EH (cell line): ENCODE results near the gene DPH7.
A peak's percentile ranks its signal among the peaks of the same experiment; 100 is the strongest.
"Not testable (repeated sequence)": the region's sequence is repeated elsewhere in the genome, so short reads cannot be mapped to it uniquely, and the experiment has no call there.

Experiments
- DNase-seq: peaks from one replicate; pipeline ENCODE4 v3.0.0-alpha.2; 2015; ENCODE audit warnings: low read depth

Gene DPH7

DNA sequence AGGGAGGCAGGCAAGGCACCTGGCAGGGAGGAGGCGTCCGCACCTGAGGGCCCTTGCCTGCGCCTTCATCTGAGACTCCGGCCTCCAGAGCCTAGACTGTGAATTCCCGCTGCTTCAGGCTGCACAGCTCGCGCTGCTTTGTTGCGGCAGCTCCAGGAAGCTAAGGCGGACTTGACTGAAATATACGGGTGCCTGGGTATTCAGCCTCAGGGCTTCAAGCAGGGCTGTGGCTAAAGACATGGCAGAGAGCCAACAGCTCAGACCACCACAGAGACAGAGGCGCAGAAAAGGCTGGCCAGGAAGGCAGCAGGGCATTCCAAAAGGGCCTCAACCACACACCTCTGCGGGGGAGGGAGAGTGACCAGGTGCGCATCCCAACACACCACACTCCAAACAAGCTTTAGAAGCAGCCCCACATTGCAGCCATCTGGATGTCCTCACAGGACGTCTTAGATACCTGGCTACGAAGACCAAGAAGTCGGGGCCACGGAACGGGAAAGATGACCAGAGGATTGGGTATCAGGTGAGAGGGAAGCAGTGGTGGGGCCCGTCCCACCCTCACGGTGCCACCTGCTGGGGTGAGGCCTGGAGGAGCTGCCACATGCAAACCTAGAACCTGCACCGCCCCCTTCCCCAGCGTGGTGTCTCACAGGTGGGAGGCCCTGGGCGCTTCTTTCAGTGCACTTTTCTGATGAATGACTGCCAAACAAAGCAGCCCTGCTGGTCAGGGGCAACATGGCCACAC lies 1.7 kb upstream of the DPH7 start:
- no peak for DNase-seq

DNA sequence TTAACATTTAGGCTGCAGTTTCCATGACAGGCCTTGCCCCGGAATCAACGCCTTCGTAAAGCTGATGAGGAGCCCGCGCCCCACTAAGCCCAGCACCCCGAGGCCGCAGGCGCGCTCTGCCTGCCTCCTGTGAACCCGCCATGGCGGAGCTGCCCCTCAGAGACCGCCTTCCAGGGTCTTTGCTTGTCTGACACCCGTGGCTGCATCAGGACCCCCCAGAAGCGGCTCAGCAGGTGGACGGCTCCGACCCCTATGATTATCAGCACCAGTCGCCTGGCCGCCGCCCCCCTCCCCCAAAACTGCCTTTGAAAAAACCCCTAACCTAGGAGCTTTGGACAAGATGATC lies 507 bp upstream of the DPH7 start:
- DNase-seq: no peak

DNA sequence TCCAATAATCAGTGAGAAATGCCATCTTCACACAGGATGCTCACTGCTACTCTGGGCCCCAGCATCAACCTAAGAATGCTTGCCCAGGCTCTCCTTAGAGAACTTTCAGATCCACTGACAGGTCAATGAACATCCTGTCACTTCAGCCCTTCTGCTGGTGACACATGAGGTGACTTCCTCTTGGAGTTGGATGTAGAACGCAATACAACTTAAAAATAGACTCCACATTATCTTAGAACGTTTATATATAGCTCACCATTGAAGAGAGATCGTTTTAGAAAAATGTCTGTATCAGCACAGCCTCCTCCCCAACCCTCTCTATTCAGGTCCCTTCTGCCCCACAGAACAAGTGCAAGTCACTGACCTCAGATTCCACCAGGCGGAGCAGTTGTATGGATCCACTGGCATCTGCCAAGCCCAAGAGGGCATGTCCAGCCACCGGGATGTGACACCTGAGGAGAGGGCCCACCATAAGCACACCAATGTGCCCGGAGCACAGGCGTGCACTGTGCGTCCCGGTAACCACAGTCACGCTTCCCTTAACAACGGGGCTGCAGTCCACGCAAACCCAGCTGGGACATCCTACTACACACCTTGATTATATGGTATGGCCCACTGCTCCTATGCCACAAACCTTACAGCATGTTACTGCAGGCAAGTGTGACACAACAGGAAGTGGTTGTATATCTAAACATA lies 2.9 kb downstream of the DPH7 start:
- no peak for DNase-seq

DNA sequence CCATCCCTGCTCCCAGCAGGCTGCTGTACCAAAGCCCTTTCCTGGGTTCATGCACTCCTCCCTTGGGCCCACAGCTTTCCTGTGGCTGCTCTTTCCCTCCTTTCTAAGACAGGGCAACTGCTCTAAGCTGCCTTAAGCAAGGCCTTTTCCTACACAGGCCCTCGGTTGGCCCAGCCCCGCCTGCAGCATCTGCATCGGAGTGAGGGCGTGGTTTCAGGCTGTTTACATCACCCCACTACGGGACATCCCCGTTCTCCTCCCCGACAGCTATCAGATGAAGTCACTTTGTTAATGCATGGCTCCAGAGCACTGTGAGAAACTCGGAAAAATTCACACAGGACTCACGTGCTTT lies 3.4 kb downstream of the DPH7 start:
- no peak for DNase-seq

DNA sequence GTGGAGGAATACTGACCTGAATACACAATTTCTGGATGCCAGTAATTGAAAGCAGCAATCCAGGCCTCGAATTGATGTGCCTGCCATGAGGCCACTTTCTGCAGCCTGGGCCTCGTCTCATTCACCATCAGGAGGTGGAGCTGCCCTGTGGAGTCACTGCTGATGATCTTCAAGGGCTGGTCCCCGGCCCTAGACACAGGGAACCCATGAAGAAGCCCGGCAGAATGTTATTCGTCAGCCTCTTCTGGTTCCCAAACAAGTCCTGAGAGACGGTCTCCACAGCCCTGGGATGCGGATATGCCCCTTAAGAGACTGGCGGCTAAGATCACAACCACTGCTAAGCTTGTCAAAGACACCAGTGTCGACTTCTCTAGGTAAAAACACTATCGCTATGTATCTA lies 4.5 kb downstream of the DPH7 start:
- no peak for DNase-seq

DNA sequence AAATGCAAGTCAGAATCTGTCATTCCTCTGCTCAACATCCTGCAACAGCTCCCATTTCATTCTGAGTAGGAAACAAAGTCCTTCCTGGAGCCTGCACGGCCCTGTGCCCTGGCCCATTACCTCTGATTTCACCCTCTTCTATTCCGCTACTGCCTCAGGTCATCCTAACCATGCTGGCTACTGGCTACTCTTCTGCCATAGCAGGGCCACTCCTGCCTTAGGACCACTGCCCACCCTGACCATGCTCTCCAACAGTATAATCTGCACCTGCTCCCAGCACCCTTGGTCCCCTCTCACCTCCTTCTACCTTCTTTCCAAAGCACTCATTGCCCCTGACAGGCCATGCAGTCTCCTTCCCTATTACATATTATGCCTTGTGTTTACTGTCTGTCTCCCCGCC lies 8.2 kb downstream of the DPH7 start:
- no peak for DNase-seq

DNA sequence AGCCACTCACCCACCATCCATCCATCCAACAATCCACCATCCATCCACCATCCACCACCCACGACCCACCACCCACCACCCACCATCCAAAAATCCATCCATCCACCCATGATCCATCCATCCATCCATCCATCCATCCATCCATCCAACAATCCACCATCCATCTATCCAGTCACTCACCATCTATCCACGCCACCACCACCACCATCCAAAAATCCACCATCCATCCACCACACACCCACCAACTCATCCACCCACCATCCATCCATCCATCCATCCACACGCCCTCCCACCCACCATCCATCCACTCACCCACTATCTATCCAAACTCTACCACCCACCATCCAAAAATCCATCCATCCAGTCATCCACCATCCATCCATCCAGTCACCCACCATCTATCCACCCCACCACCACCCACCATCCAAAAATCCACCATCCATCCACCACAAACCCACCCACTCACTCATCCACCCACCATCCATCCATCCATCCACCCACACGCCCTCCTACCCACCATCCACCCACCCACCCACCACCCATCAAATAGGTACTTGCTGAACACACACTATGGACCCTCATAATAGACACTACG lies 9.0 kb downstream of the DPH7 start:
- DNase-seq: no peak

DNA sequence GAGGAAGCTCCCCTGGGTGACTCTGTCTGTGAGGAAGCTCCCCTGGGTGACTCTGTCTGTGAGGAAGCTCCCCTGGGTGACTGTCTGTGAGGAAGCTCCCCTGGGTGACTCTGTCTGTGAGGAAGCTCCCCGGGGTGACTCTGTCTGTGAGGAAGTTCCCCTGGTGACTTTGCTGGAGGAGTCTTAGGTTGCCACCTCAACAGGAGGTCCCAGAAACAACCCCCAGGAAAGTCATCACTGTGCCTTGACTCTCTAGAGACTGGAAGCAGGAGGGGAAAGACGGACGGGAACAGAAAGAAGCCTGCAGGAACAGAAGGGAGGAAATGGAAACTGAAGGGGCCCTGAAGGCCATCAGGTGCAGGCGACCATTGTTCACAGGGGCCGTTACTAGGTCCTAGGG lies 10.3 kb downstream of the DPH7 start:
- DNase-seq: not testable (repeated sequence)

DNA sequence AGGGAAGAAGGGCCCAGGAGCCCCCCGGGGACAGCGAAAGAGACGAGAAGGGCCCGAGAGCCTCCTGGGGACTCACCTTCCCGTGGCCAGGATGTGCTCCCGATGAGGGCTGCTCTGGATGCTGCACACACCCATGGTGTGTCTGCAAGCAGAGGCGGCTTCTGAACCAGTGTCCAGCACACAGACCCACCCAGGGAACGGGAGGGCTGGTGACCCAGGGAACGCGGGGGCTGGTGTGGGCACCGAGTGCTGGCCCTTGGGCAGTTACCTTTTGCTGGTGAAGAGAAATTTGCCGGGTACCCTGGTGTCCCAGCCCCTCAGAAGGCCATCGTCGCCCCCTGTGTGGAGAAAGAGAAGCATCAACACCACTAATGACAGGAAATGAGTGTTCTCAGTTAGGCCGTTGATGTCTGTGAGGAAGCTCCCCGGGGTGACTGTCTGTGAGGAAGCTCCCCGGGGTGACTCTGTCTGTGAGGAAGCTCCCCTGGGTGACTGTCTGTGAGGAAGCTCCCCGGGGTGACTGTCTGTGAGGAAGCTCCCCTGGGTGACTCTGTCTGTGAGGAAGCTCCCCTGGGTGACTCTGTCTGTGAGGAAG lies 13.8 kb downstream of the DPH7 start:
- no peak for DNase-seq

DNA sequence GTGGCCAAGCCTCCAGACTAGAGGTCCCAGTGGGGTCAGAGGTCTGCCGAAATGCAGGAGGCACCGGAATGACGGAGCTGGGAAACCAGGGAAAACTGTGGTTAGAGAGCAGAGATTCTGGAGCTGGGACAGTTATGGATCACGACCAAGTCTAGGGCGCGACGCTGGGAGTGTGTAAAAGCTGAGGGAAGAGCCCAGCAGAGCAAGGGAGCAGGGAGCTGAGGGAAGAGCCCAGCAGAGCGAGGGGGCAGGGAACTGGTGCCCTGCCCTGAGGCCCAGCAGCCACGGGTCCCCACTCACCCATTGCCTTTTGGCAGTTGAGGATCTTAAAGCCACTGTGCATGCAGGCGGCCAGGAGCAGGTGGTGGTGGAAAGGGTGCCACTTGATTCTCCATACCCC lies 14.6 kb downstream of the DPH7 start:
- no peak for DNase-seq

DNA sequence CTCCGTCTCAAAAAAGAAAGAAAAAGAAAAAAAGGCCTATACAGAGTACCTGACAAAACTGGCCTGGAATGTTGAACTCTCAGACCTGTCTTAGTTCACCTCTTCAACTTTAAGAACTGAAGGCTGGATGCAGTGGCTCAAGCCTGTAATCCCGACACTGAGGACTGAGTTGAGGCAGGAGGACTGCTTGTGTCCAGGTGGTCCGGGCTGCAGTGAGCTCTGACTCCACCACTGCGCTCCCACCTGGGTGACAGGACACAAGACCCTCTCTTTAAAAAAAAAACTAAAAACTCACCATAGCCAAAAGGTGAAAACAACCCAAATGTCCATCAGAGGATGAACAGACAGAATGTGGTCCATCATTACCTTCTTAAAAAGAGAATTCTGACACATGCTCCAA lies 20.6 kb downstream of the DPH7 start:
- DNase-seq: no peak

DNA sequence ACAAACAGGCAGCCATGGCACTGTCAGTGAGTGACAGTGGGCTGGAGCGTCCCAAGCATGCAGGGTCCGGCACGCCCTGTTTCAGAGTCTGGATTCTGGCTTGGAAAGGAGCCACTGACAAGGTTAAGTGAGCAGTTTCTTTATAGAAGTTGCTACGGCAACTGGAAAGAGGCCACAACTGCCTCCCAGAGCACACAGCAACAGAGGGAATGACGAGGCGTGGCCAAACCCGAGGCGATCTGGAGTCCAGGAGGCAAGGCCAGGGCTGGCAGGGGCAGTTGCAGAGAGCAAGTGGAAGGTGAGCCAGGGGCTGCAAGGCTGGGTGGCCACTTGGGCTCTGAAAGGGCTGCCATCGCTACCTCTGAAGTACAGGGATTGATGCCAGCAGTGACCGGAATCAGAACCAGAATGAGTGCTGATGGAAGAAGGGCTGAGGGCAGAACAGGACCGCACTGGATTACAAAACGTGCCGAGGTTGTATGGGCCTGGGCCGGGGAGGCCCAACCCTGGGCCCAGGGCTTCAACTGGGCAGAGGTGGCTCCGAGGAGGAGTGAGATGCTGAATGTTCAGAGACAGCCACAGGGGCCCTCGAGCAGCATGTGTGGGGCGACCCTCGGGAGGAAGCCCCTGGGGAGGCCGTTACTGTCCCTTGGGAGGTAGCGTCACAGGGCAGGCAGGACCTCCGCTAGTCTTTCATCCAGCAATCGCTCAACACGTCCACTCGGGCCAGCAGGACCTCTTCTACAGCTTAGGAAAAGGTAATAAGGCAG lies 22.5 kb downstream of the DPH7 start:
- DNase-seq: no peak

DNA sequence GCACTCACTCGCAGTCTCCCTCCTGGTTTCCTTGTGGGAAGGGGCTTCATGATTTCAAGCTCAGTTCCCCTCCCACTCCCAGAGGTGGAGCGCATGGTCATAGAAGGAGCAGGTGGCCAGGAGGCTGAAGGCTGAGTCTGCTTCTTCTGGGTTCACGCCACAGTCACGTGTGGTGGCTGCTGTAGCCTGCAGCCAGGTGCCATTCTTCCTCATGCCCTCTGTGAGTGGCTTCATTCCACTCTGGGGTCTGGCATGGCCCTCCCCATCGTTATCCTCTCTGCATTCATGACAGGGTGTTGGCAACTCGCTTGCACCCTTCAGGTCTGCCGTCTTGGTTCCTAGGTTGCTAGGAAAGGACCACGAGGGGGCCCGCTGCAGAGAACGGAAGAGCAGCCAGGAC lies 23.5 kb downstream of the DPH7 start:
- DNase-seq: no peak

DNA sequence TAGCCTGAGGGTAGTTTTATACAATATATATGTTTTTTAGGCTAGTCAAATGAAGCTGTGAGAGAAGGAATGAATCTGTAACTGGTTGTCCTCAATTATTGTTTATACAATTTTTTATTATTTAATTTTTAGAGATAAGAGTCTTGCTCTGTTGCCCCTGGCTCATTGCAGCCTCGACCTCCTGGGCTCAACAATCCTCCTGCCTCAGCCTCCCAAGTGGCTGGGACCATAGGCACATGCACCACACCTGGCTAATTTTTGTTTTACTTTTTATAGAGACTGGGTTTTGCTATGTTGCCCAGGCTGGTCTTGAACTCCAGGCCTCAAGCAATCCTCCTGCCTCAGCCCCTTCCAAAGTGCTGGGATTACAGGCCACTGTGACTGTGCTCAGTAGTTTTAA lies 24.4 kb downstream of the DPH7 start:
- no peak for DNase-seq

DNA sequence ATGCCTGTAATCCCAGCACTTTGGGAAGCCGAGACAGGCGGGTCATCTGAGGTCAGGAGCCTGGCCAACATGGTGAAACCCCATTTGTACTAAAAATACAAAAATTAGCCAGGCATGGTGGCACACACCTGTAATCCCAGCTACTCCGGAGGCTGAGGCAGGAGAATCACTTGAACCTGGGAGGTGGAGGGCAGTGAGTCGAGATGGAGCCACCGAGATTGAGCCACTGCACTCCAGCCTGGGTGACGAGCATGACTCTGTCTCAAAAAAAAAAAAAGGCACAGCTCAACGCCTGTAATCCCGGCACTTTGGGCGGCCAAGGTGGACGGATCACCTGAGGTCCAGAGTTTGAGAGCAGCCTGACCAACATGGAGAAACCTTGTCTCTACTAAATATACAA lies 25.1 kb downstream of the DPH7 start:
- not testable (repeated sequence) for DNase-seq

DNA sequence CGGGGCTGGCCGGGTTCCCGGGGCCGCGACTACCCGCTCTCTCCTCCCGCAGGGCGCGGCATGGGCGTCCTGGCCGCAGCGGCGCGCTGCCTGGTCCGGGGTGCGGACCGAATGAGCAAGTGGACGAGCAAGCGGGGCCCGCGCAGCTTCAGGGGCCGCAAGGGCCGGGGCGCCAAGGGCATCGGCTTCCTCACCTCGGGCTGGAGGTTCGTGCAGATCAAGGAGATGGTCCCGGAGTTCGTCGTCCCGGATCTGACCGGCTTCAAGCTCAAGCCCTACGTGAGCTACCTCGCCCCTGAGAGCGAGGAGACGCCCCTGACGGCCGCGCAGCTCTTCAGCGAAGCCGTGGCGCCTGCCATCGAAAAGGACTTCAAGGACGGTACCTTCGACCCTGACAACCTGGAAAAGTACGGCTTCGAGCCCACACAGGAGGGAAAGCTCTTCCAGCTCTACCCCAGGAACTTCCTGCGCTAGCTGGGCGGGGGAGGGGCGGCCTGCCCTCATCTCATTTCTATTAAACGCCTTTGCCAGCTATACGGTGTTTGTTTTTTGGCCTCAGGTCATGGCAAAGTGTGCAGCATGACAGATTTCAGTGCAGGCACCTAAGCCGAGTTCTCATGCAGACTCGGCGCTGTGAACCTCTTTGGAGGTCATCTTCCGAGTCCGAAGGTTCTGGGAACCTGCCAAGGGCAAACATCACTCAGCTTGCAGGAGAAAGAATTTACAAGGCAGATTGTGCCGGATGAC lies 26.5 kb downstream of the DPH7 start:
- DNase-seq: no peak

DNA sequence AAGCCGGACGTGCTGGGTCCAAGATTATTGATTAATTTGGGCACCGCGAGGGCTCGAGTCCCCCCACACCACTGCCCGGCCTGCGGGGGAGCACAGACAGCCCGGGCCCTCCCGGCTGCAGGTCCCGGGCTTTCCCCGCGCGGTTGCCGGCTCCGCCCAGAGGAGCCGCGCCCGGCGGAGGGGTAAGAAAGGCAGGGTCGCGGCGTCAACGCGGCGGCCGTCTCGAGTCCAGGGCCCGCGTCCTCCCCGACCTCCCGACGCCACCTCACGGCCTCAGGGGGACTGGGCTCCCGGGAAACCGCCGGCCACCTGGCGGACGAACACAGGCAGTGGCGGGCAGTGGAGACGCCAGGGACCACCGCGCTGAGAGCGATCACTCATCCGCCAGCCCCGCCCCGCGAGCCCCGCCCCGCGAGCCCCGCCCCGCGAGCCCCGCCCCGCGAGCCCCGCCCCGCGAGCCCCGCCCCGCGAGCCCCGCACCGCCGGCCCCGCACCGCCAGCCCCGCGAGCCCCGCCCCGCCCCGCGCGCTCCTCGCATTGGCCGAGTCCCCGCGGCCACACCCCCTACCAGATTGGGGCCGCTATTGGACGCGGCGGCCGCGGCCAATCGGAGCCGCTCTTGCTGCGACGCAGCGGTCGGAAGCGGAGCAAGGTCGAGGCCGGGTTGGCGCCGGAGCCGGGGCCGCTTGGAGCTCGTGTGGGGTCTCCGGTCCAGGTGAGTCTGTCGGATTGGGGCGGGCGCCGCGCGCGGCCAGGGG lies 27.3 kb downstream of the DPH7 start, which contains the start of gene MRPL41:
Gene MRPL41 (plus strand): TSS at position 616 of the 758 bp plus-strand sequence. CDS start 203 bp downstream, outside the sequence.
- peak; percentile 85 for DNase-seq

DNA sequence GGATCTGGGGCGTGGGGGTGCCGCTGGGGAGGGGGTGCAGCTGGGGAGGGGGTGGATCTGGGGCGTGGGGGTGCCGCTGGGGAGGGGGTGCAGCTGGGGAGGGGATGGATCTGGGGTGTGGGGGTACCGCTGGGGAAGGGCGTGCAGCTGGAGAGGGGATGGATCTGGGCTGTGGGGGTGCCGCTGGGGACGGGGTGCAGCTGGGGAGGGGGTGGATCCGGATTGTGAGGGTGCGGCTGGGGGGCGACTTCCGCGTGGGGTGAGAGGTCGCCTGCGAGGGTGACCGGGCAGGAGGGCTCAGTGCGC lies 27.8 kb downstream of the DPH7 start:
- DNase-seq: not testable (repeated sequence)

DNA sequence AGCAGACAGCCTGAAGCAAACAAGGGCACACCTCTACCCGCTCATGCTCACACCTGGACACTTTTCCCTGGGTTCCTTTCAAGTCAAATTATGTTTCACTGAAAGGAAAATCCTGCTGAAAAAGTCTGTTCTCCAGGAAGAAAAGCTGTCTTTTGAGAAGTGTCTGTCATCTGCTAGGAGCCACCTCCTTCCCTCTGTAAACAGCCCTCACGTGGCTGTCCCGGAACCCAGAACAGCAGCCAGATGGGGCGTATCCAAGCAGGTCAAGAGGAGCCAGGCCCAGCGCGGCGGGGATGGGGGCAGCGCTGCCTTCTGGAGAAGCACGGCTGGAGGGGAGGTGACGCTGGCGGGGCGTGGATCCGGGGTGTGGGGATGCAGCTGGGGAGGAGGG lies 28.5 kb downstream of the DPH7 start, which contains the start of gene PNPLA7:
Gene PNPLA7 (minus strand): TSS at position 172 of the 391 bp plus-strand sequence. CDS start 205 bp downstream, outside the sequence.
- DNase-seq: peak; percentile 74

DNA sequence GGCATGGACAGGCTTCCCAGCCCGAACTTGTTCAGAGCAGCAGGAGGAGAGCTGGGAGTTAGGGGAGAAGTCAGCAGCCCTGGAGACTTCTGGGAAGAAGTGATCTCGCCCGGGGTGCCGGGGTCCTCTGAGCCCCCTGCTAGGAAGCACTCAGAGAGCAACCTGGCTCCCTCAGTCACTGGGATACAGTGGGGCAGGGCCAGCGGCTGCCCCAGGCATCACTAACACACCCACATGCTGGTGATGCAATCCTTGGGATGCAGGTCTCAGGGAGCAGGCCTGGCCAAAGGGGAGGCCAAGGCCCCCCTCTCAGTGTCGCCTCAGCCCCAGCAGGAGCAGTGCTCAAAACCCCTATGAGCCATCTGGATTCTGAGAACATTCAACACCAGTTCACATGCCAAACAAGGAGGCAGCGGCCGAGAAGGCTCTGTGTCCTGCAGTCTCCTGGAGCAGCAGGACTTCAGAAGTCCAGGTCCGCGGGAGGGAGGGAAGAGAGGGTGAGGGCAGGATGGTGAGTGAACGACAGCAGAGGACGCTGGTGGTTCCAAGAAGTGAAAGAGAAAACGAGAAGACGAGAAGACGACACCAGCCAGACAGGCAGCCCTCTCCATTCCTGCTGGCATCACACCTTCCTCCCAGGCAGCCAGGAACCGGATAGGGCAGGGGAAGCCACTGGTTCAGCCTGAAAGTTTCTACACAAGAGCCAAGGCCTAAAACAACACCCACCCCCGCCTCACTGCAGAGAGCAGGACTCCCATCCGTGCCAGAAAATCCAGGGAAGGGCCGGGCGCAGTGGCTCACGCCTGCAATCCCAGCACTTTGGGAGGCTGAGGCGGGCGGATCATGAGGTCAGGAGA lies 30.8 kb downstream of the DPH7 start:
- no peak for DNase-seq
